GM12878 (cell line): ENCODE data around the gene TMEM128. TPM values are rescaled to one million over a fixed set of nuclear protein-coding genes. Genes with fewer than 3 reads are reported as not detected.

ENCODE experiments used
- ATAC-seq: fragments of 200-7000 bp; cut with Tn5 transposase; 3 replicates; pipeline ENCODE4 v1.9.1; 2020; ENCODE audit warnings: mild to moderate bottlenecking, moderate library complexity
- BruUV-seq: library from RNA; stranded (reverse); fragments of 400-500 nt; replicated peaks from 2 replicates; lab custom pipeline; 2021; lab: Mats Ljungman, UMichigan
- CTCF ChIA-PET: fragments of 300-600 bp; sonication (Branson Sonifier 250); formaldehyde crosslinking; extraction: SDS; loops from one replicate; lab custom pipeline; 2021; ENCODE audit warnings: inconsistent platforms; lab: Yijun Ruan, JAX
- POLR2A ChIA-PET: fragments of 350-600 bp; formaldehyde crosslinking; extraction: SDS; loops from one replicate; lab custom pipeline; 2021; ENCODE audit warnings: inconsistent platforms; lab: Charles Lee
- RAD21 ChIA-PET: fragments of 300-600 bp; sonication (Branson Sonifier 250); formaldehyde crosslinking; loops from one replicate; lab custom pipeline; 2023; ENCODE audit warnings: antibody characterized with exemption; ENCODE audit not compliant: unreplicated experiment; lab: Charles Lee
- SMC1A ChIA-PET: fragments of 300-600 bp; sonication (Branson Sonifier 250); formaldehyde crosslinking; loops from one replicate; lab custom pipeline; 2023; ENCODE audit not compliant: unreplicated experiment, uncharacterized antibody; lab: Charles Lee
- DNase-seq: peaks from one replicate; pipeline ENCODE4 v3.0.0-alpha.2; 2011; ENCODE audit warnings: low read depth, low spot score
- FAIRE-seq: peaks from 3 replicates; lab custom pipeline; 2011; peaks lifted over from hg19 to GRCh38; lab: Jason Lieb, UNC
- H2AFZ ChIP-seq: 2 replicates; pipeline ENCODE4 v1.6.0; 2011; ENCODE audit warnings: low read depth, low read length, control low read depth; ENCODE audit not compliant: control insufficient read depth
- H3K27ac ChIP-seq: 2 replicates; pipeline ENCODE4 v1.5.1; 2011; ENCODE audit warnings: control low read depth; ENCODE audit not compliant: control insufficient read depth, insufficient read depth
- H3K27me3 ChIP-seq, 2 experiments: replicated peaks in 1 of 2; 2 replicates each; pipeline versions ENCODE4 v1.6.0 to v1.6.1; 2011; ENCODE audit warnings: low read length in 1 of 2; ENCODE audit not compliant: control insufficient read depth in 2 of 2, insufficient read depth in 2 of 2
- H3K36me3 ChIP-seq, 2 experiments: 2 replicates each; pipeline ENCODE4 v1.5.1; 2011; ENCODE audit warnings: low read length in 1 of 2; ENCODE audit not compliant: control insufficient read depth in 2 of 2, insufficient read depth in 2 of 2
- H3K4me1 ChIP-seq: 2 replicates; pipeline ENCODE4 v1.6.1; 2011; ENCODE audit warnings: mild to moderate bottlenecking, low read length, moderate library complexity, mixed read lengths; ENCODE audit not compliant: control insufficient read depth, insufficient read depth
- H3K4me2 ChIP-seq: 2 replicates; pipeline ENCODE4 v1.6.0; 2011; ENCODE audit warnings: control low read depth; ENCODE audit not compliant: control insufficient read depth, insufficient read depth
- H3K4me3 ChIP-seq: fragments of 200-600 bp; sonication (generic); 2 replicates; pipeline ENCODE4 v1.5.1; 2016
- H3K79me2 ChIP-seq: 2 replicates; pipeline ENCODE4 v1.6.0; 2011; ENCODE audit warnings: low read length; ENCODE audit not compliant: control insufficient read depth, insufficient read depth
- H3K9ac ChIP-seq: 2 replicates; pipeline ENCODE4 v1.8.0; 2011; ENCODE audit warnings: low read length, control low read depth, mixed read lengths; ENCODE audit not compliant: control insufficient read depth, insufficient read depth
- H3K9me3 ChIP-seq: replicated peaks from 3 replicates; pipeline ENCODE4 v1.5.1; 2011; ENCODE audit warnings: mild to moderate bottlenecking, low read length; ENCODE audit not compliant: control insufficient read depth, insufficient read depth
- H4K20me1 ChIP-seq: 2 replicates; pipeline ENCODE4 v1.6.0; 2011; ENCODE audit not compliant: control insufficient read depth, insufficient read depth
- CBX3 ChIP-seq: fragments of 200-600 bp; sonication (generic); IDR thresholded peaks from 2 replicates; pipeline ENCODE4 v1.6.1; 2016; ENCODE audit warnings: low read depth, borderline replicate concordance
- CREB1 ChIP-seq: IDR thresholded peaks from 2 replicates; pipeline ENCODE4 v1.6.1; 2012; ENCODE audit warnings: low read depth, mild to moderate bottlenecking, inconsistent platforms
- EED ChIP-seq: sonication (generic); IDR thresholded peaks from 2 replicates; pipeline ENCODE4 v1.6.1; 2016; ENCODE audit warnings: antibody characterized with exemption, low read depth
- EZH2 ChIP-seq: IDR thresholded peaks from 2 replicates; pipeline ENCODE4 v1.6.1; 2012; ENCODE audit warnings: low read depth, mild to moderate bottlenecking, control low read depth, inconsistent platforms, low read length, borderline replicate concordance; ENCODE audit not compliant: control insufficient read depth
- FOS ChIP-seq: IDR thresholded peaks from 3 replicates; pipeline ENCODE4 v1.6.1; 2011; ENCODE audit warnings: borderline replicate concordance; ENCODE audit not compliant: insufficient read length; ENCODE audit errors: extremely low read depth
- FOXM1 ChIP-seq: IDR thresholded peaks from 2 replicates; pipeline ENCODE4 v1.6.1; 2012; ENCODE audit warnings: low read depth, mild to moderate bottlenecking, inconsistent platforms, low read length, moderate library complexity
- HCFC1 ChIP-seq: fragments of 150-350 bp; IDR thresholded peaks from 2 replicates; pipeline ENCODE4 v1.6.1; 2014; ENCODE audit warnings: low read length
- MYC ChIP-seq: IDR thresholded peaks from 2 replicates; pipeline ENCODE4 v1.6.1; 2011; ENCODE audit warnings: mild to moderate bottlenecking, low read length, moderate library complexity, inconsistent platforms; ENCODE audit not compliant: insufficient read depth, insufficient replicate concordance, insufficient read length, severe bottlenecking
- NFXL1 ChIP-seq: fragments of 450-650 bp; IDR thresholded peaks from 2 replicates; pipeline ENCODE4 v1.6.1; 2017; ENCODE audit warnings: antibody characterized with exemption, mild to moderate bottlenecking, borderline replicate concordance
- RBBP5 ChIP-seq: fragments of 200-600 bp; sonication (generic); conservative IDR thresholded peaks from 2 replicates; pipeline ENCODE4 v1.6.1; 2016
- SMAD1 ChIP-seq: fragments of 450-650 bp; IDR thresholded peaks from 2 replicates; pipeline ENCODE4 v1.6.1; 2018; ENCODE audit warnings: mild to moderate bottlenecking, low read depth; ENCODE audit not compliant: partially characterized antibody
- SMARCA5 ChIP-seq: fragments of 450-650 bp; IDR thresholded peaks from 2 replicates; pipeline ENCODE4 v1.6.1; 2017; ENCODE audit warnings: mild to moderate bottlenecking
- SPI1 ChIP-seq: IDR thresholded peaks from 2 replicates; pipeline ENCODE4 v1.6.1; 2011; ENCODE audit warnings: low read depth, mild to moderate bottlenecking, low read length, moderate library complexity, borderline replicate concordance; ENCODE audit not compliant: insufficient read depth
- SUPT20H ChIP-seq: IDR thresholded peaks from 2 replicates; pipeline ENCODE4 v1.6.1; 2011; ENCODE audit warnings: low read depth, mild to moderate bottlenecking, low read length, moderate library complexity, borderline replicate concordance; ENCODE audit not compliant: control insufficient read depth
- TCF12 ChIP-seq: IDR thresholded peaks from 2 replicates; pipeline ENCODE4 v1.6.1; 2011; ENCODE audit warnings: low read depth, mild to moderate bottlenecking, low read length
- YY1 ChIP-seq: IDR thresholded peaks from 2 replicates; pipeline ENCODE4 v1.6.1; 2011; ENCODE audit warnings: low read depth, mild to moderate bottlenecking, low read length
- ZNF217 ChIP-seq: fragments of 450-650 bp; IDR thresholded peaks from 2 replicates; pipeline ENCODE4 v1.6.1; 2017; ENCODE audit warnings: antibody characterized with exemption, mild to moderate bottlenecking
- WGBS: methylation state at CpG from one replicate; pipeline ENCODE4 v1.1.6; 2016; ENCODE audit warnings: low lambda C conversion rate; ENCODE audit not compliant: insufficient replicate concordance, insufficient coverage; ENCODE audit errors: missing lambda C conversion rate; 5-methylcytosine and 5-hydroxymethylcytosine counted together
- in situ Hi-C: fragments of 300-500 bp; cut with MboI; formaldehyde crosslinking; loops from 9 replicates; pipeline ENCODE4 v1.14.3; 2018; ENCODE audit warnings: mixed read lengths
- intact Hi-C: fragments of 100-400 bp; cut with micrococcal nuclease; formaldehyde crosslinking; loops from one replicate; pipeline ENCODE4 v1.14.2; 2022; ENCODE audit not compliant: unreplicated experiment
- polyA plus RNA-seq, 11 experiments: library from polyadenylated mRNA; depleted of rRNA in 4 of 11; unstranded in 6 of 11; stranded (reverse) in 5 of 11; fragments of >200 nt; fragmentation: Nextera tagmentation in 4 of 11; fragmentation: Illumina TruSeq in 1 of 11; extraction: Ambion mirVana in 4 of 11; extraction: Trizol in 1 of 11; gene quantifications; 1 replicate in 1 of 11; 2 replicates in 10 of 11; pipeline versions ENCODE4 v1.2.1 to v1.2.3, GENCODE V29; 2011 to 2016; ENCODE audit warnings: inconsistent platforms in 2 of 11, missing spikeins in 2 of 11, low read depth in 1 of 11
- total RNA-seq, 4 experiments: library from RNA; depleted of rRNA in 3 of 4; stranded (reverse); fragments of >200 nt in 3 of 4; fragmentation: Illumina TruSeq in 1 of 4; extraction: Trizol in 1 of 4; gene quantifications; 2 replicates each; pipeline versions ENCODE4 v1.2.1 to v1.2.3, GENCODE V29; 2013 to 2021
- TF ChIP-seq, protein P1 (sequence below): fragments of 450-650 bp; IDR thresholded peaks from 2 replicates; pipeline ENCODE4 v1.6.1; 2017; ENCODE audit warnings: mild to moderate bottlenecking, moderate library complexity

TMEM128 gene
- total and polyA plus RNA-seq, 10 of the 15 experiments (the other 5 are each of a cell fraction or from before 2014, with no cell fraction given) = 9.3 to 44.2 (median 18.9) TPM

- TF ChIP-seq TCF12 (no peak), RBBP5 (no peak), MYC (no peak), SPI1 (no peak), EZH2 (no peak)
- TF ChIP-seq, protein P1, sequence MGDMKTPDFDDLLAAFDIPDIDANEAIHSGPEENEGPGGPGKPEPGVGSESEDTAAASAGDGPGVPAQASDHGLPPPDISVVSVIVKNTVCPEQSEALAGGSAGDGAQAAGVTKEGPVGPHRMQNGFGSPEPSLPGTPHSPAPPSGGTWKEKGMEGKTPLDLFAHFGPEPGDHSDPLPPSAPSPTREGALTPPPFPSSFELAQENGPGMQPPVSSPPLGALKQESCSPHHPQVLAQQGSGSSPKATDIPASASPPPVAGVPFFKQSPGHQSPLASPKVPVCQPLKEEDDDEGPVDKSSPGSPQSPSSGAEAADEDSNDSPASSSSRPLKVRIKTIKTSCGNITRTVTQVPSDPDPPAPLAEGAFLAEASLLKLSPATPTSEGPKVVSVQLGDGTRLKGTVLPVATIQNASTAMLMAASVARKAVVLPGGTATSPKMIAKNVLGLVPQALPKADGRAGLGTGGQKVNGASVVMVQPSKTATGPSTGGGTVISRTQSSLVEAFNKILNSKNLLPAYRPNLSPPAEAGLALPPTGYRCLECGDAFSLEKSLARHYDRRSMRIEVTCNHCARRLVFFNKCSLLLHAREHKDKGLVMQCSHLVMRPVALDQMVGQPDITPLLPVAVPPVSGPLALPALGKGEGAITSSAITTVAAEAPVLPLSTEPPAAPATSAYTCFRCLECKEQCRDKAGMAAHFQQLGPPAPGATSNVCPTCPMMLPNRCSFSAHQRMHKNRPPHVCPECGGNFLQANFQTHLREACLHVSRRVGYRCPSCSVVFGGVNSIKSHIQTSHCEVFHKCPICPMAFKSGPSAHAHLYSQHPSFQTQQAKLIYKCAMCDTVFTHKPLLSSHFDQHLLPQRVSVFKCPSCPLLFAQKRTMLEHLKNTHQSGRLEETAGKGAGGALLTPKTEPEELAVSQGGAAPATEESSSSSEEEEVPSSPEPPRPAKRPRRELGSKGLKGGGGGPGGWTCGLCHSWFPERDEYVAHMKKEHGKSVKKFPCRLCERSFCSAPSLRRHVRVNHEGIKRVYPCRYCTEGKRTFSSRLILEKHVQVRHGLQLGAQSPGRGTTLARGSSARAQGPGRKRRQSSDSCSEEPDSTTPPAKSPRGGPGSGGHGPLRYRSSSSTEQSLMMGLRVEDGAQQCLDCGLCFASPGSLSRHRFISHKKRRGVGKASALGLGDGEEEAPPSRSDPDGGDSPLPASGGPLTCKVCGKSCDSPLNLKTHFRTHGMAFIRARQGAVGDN = no peak
Measured at GRCh38 chr4:4281787-4282186, 33.8 kb upstream of the TMEM128 start (continued).

GRCh38 chr4:4277531-4277930 is 29.5 kb upstream of the TMEM128 start:
- in situ Hi-C loops (no loop called here), intact Hi-C loops (no loop called here)
- H3K36me3 ChIP-seq = peaks cover 15 to 36% of the 10 kb centered on the region in 2 experiments
- RAD21 ChIA-PET = no interaction called here
- no TSS peak for BruUV-seq
- FAIRE-seq (no peak), DNase-seq (no peak), ATAC-seq (no peak)
- H3K9me3 ChIP-seq = no peaks in the 10 kb centered on the region
- POLR2A ChIA-PET = interaction anchor here (0.5 kb wide), 1 partner anchor 28 kb away, joined by 3 read pairs; no protein-coding TSS in a partner anchor
- no peaks in the 10 kb centered on the region for H4K20me1 ChIP-seq
- H3K27me3 ChIP-seq = no peaks in the 10 kb centered on the region
- CTCF ChIA-PET = no interaction called here
- H3K4me3 ChIP-seq = no peak overlapping the region
- SMC1A ChIA-PET = no interaction called here
- TF ChIP-seq ZNF217 (no peak), CBX3 (no peak), HCFC1 (no peak), SMAD1 (no peak), FOS (no peak), FOXM1 (no peak), YY1 (no peak), NFXL1 (no peak), EED (no peak), SUPT20H (no peak), SMARCA5 (no peak), CREB1 (no peak)
- H3K27ac ChIP-seq = no peak overlapping the region
- H3K4me1 ChIP-seq = no peaks in the 10 kb centered on the region
- no peaks in the 10 kb centered on the region for H3K79me2 ChIP-seq
- no peak overlapping the region for H2AFZ ChIP-seq
- H3K9ac ChIP-seq = no peak overlapping the region
- 83% methylated on average over 6 of the region's 6 CpGs for WGBS
- H3K4me2 ChIP-seq = no peak overlapping the region
